DOHH2 (cell line): ENCODE measurements around the gene EIF2S2.

ENCODE experiments used
- H3F3A ChIP-seq: fragments of 200-600 bp; sonication (generic), shearing (Covaris generic); 2 replicates; pipeline ENCODE4 v1.6.0; 2016; ENCODE audit warnings: antibody characterized with exemption, mild to moderate bottlenecking; ENCODE audit not compliant: control insufficient read depth, insufficient read depth
- H3K27ac ChIP-seq: fragments of 200-600 bp; sonication (generic); 2 replicates; pipeline ENCODE4 v1.5.1; 2014; ENCODE audit warnings: low read depth, mild to moderate bottlenecking, low read length, moderate library complexity
- H3K27me3 ChIP-seq: fragments of 200-600 bp; sonication (generic); 2 replicates; pipeline ENCODE4 v1.6.1; 2014; ENCODE audit warnings: mild to moderate bottlenecking, low read length, mixed read lengths; ENCODE audit not compliant: control insufficient read depth
- H3K36me3 ChIP-seq: fragments of 200-600 bp; sonication (generic); 2 replicates; pipeline ENCODE4 v1.6.1; 2014; ENCODE audit warnings: mild to moderate bottlenecking, low read length, moderate library complexity, mixed read lengths; ENCODE audit not compliant: control insufficient read depth
- H3K4me1 ChIP-seq: fragments of 200-600 bp; sonication (generic); 2 replicates; pipeline ENCODE4 v1.6.1; 2014; ENCODE audit warnings: mild to moderate bottlenecking, low read length, mixed read lengths; ENCODE audit not compliant: control insufficient read depth
- H3K4me2 ChIP-seq: fragments of 200-600 bp; sonication (generic); 2 replicates; pipeline ENCODE4 v1.6.0; 2014; ENCODE audit warnings: mild to moderate bottlenecking, low read length, moderate library complexity
- H3K4me3 ChIP-seq: fragments of 200-600 bp; sonication (generic); 2 replicates; pipeline ENCODE4 v1.5.1; 2014; ENCODE audit warnings: mild to moderate bottlenecking, low read length, mixed read lengths
- H3K79me2 ChIP-seq: fragments of 200-600 bp; sonication (generic); 2 replicates; pipeline ENCODE4 v1.6.1; 2014; ENCODE audit warnings: mild to moderate bottlenecking, low read length, mixed read lengths; ENCODE audit not compliant: control insufficient read depth
- H3K9me2 ChIP-seq: fragments of 200-600 bp; sonication (generic); replicated peaks from 2 replicates; pipeline ENCODE4 v1.6.1; 2014; ENCODE audit warnings: mild to moderate bottlenecking, low read length, mixed read lengths; ENCODE audit not compliant: control insufficient read depth
- H3K9me3 ChIP-seq: fragments of 200-600 bp; sonication (generic); 2 replicates; pipeline ENCODE4 v1.6.1; 2014; ENCODE audit warnings: antibody characterized with exemption, low read length, mixed read lengths; ENCODE audit not compliant: control insufficient read depth, insufficient read depth
- H4K20me1 ChIP-seq: fragments of 200-600 bp; sonication (generic); 2 replicates; pipeline ENCODE4 v1.6.0; 2014; ENCODE audit warnings: low read depth, mild to moderate bottlenecking, antibody characterized with exemption, low read length, moderate library complexity; ENCODE audit not compliant: control insufficient read depth, insufficient read depth
- CTCF ChIP-seq: fragments of 200-600 bp; sonication (generic); IDR thresholded peaks from one replicate; pipeline ENCODE4 v1.5.1; 2014; ENCODE audit warnings: antibody characterized with exemption, mild to moderate bottlenecking, low read depth, low read length; ENCODE audit not compliant: poor library complexity, severe bottlenecking
- EZH2phosphoT487 ChIP-seq: fragments of 200-600 bp; sonication (generic); IDR thresholded peaks from 2 replicates; pipeline ENCODE4 v1.6.1; 2017; ENCODE audit warnings: borderline replicate concordance, mild to moderate bottlenecking, antibody characterized with exemption, low read length, moderate library complexity, mixed read lengths

Gene EIF2S2

GRCh38 chr20:34060970-34061369 is 51.1 kb downstream of the EIF2S2 start:
- Histone ChIP-seq H3K4me2 (no peak overlapping the region), H3K27ac (no peak overlapping the region), H4K20me1 (peaks cover 36% of the 10 kb centered on the region), H3K79me2 (peaks cover 77% of the 10 kb centered on the region), H3F3A (no peaks in the 10 kb centered on the region), H3K36me3 (peaks cover 25% of the 10 kb centered on the region), H3K9me2 (no peaks in the 10 kb centered on the region), H3K4me1 (peaks cover 21% of the 10 kb centered on the region), H3K27me3 (no peaks in the 10 kb centered on the region), H3K4me3 (no peak overlapping the region), H3K9me3 (no peaks in the 10 kb centered on the region)
- no peak for TF ChIP-seq CTCF

GRCh38 chr20:34058831-34059230 is 53.2 kb downstream of the EIF2S2 start:
- 0 out of 2 replicates have a peak overlapping the region, but pooled peaks have one; percentile 3 for H3K4me2 ChIP-seq
- peaks cover 41% of the 10 kb centered on the region for H4K20me1 ChIP-seq
- H3K36me3 ChIP-seq: peaks cover 25% of the 10 kb centered on the region
- H3K4me1 ChIP-seq: peaks cover 21% of the 10 kb centered on the region
- H3K9me3 ChIP-seq: no peaks in the 10 kb centered on the region
- H3F3A ChIP-seq: no peaks in the 10 kb centered on the region
- TF ChIP-seq CTCF (no peak), EZH2phosphoT487 (no peak)
- no peaks in the 10 kb centered on the region for H3K9me2 ChIP-seq
- no peaks in the 10 kb centered on the region for H3K27me3 ChIP-seq
- H3K27ac ChIP-seq: no peak overlapping the region
- H3K4me3 ChIP-seq: no peak overlapping the region
- peaks cover 88% of the 10 kb centered on the region for H3K79me2 ChIP-seq

- H3K9me2 ChIP-seq: no peaks in the 10 kb centered on the region
- peaks cover 24% of the 10 kb centered on the region for H4K20me1 ChIP-seq
- H3K4me1 ChIP-seq: peaks cover 21% of the 10 kb centered on the region
- no peaks in the 10 kb centered on the region for H3K9me3 ChIP-seq
- H3K79me2 ChIP-seq: peaks cover 90% of the 10 kb centered on the region
- no peak overlapping the region for H3K27ac ChIP-seq
- no peak overlapping the region for H3K4me2 ChIP-seq
- H3K4me3 ChIP-seq: no peak overlapping the region
- peaks cover 7% of the 10 kb centered on the region for H3K36me3 ChIP-seq
- H3F3A ChIP-seq: no peaks in the 10 kb centered on the region
- no peaks in the 10 kb centered on the region for H3K27me3 ChIP-seq
- TF ChIP-seq CTCF (no peak), EZH2phosphoT487 (no peak)
Observed at GRCh38 chr20:34055290-34055689, 56.8 kb downstream of the EIF2S2 start.

GRCh38 chr20:34052414-34052813 is 59.6 kb downstream of the EIF2S2 start:
- Histone ChIP-seq H3K27me3 (no peaks in the 10 kb centered on the region), H3F3A (no peaks in the 10 kb centered on the region), H3K36me3 (no peaks in the 10 kb centered on the region; the same call in 1 of the 2 replicates), H3K4me3 (no peak overlapping the region), H3K4me2 (no peak overlapping the region), H4K20me1 (peaks cover 22% of the 10 kb centered on the region; the same call in 1 of the 2 replicates), H3K4me1 (peaks cover 4% of the 10 kb centered on the region), H3K9me2 (no peaks in the 10 kb centered on the region), H3K9me3 (no peaks in the 10 kb centered on the region), H3K79me2 (peaks cover 88% of the 10 kb centered on the region), H3K27ac (no peak overlapping the region)
- no peak for TF ChIP-seq EZH2phosphoT487
- no peak for TF ChIP-seq CTCF
